Thymus (tissue), 11 donors: ENCODE measurements around the gene NLGN4Y. TPM values are rescaled to one million over a fixed set of nuclear protein-coding genes. Genes with fewer than 3 reads are reported as not detected.

Experiments
- DNase-seq, 9 donors: peaks; one replicate each; pipeline ENCODE4 v3.0.0-alpha.2; 2013; ENCODE audit warnings: low spot score in 9 of 9, low read depth in 6 of 9, missing footprints in 1 of 9
- H3K27ac ChIP-seq, 2 donors: one replicate each; pipeline ENCODE4 v1.5.1; 2013; ENCODE audit warnings: control low read depth in 1 of 2, low read depth in 1 of 2, low read length in 1 of 2, mild to moderate bottlenecking in 1 of 2, moderate library complexity in 1 of 2
- H3K27me3 ChIP-seq, 2 donors: one replicate each; pipeline ENCODE4 v1.5.1; 2013; ENCODE audit warnings: low read length in 1 of 2; ENCODE audit not compliant: control insufficient read depth in 2 of 2, insufficient read depth in 1 of 2
- H3K36me3 ChIP-seq, 2 donors: one replicate each; pipeline ENCODE4 v1.5.1; 2013; ENCODE audit warnings: low read length in 1 of 2, mild to moderate bottlenecking in 1 of 2, moderate library complexity in 1 of 2; ENCODE audit not compliant: control insufficient read depth in 2 of 2, insufficient read depth in 2 of 2
- H3K4me1 ChIP-seq, 2 donors: one replicate each; pipeline ENCODE4 v1.5.1; 2013; ENCODE audit warnings: low read length in 2 of 2; ENCODE audit not compliant: control insufficient read depth in 2 of 2, insufficient read depth in 2 of 2
- H3K4me3 ChIP-seq, 2 donors: one replicate each; pipeline ENCODE4 v1.5.1; 2013; ENCODE audit warnings: low read length in 2 of 2, control low read depth in 1 of 2, mild to moderate bottlenecking in 1 of 2
- H3K9me3 ChIP-seq, 2 donors: one replicate each; pipeline ENCODE4 v1.5.1; 2013; ENCODE audit warnings: low read length in 1 of 2, mild to moderate bottlenecking in 1 of 2; ENCODE audit not compliant: control insufficient read depth in 2 of 2, insufficient read depth in 1 of 2
- WGBS: extraction: QIAGEN DNeasy Blood & Tissue Kit; methylation state at CpG from one replicate; pipeline ENCODE4 v1.1.7; 2013; 5-methylcytosine and 5-hydroxymethylcytosine counted together
- polyA plus RNA-seq: library from polyadenylated mRNA; stranded (reverse); fragments of 200-250 nt; gene quantifications from one replicate; pipeline ENCODE4 v1.2.3, GENCODE V29; 2013
- total RNA-seq: library from RNA; stranded (reverse); fragments of 120-200 nt; gene quantifications from one replicate; pipeline ENCODE4 v1.2.4, GENCODE V29; 2013
- donor health status: healthy.

NLGN4Y gene
- total and polyA plus RNA-seq, 2 donors: 0.24 to 3.0 TPM

- no peaks in the 10 kb centered on the region for H3K4me1 ChIP-seq
- no peaks in the 10 kb centered on the region for H3K36me3 ChIP-seq
- H3K27me3 ChIP-seq: no peaks in the 10 kb centered on the region
These were observed 279.7 kb downstream of the NLGN4Y start for GRCh38 chrY:14804041-14804440.

GRCh38 chrY:14818452-14818851 lies 294.1 kb downstream of the NLGN4Y start:
- Histone ChIP-seq H3K4me1 (no peaks in the 10 kb centered on the region), H3K27me3 (no peaks in the 10 kb centered on the region), H3K9me3 (no peaks in the 10 kb centered on the region), H3K27ac (no peak overlapping the region), H3K4me3 (no peak overlapping the region), H3K36me3 (no peaks in the 10 kb centered on the region)
- no peak for DNase-seq

More at GRCh38 chrY:14804041-14804440, 279.7 kb downstream of the NLGN4Y start:
- Histone ChIP-seq H3K9me3 (no peaks in the 10 kb centered on the region), H3K27ac (no peak overlapping the region), H3K4me3 (no peak overlapping the region)
- DNase-seq: no peak

GRCh38 chrY:14822201-14822600 lies 297.9 kb downstream of the NLGN4Y start:
- Histone ChIP-seq H3K4me3 (no peak overlapping the region), H3K27ac (no peak overlapping the region), H3K9me3 (no peaks in the 10 kb centered on the region), H3K4me1 (no peaks in the 10 kb centered on the region), H3K36me3 (no peaks in the 10 kb centered on the region), H3K27me3 (no peaks in the 10 kb centered on the region)
- no peak for DNase-seq
- 86% methylated on average over 2 of the region's 2 CpGs for WGBS

GRCh38 chrY:14822906-14823305 lies 298.6 kb downstream of the NLGN4Y start:
- no peak overlapping the region for H3K27ac ChIP-seq
- no peaks in the 10 kb centered on the region for H3K9me3 ChIP-seq
- WGBS: 83% methylated on average over 1 of the region's 1 CpG
- H3K4me3 ChIP-seq: no peak overlapping the region
- DNase-seq: no peak
- no peaks in the 10 kb centered on the region for H3K27me3 ChIP-seq
- no peaks in the 10 kb centered on the region for H3K4me1 ChIP-seq
- H3K36me3 ChIP-seq: no peaks in the 10 kb centered on the region

GRCh38 chrY:14824583-14824982 lies 300.3 kb downstream of the NLGN4Y start:
- Histone ChIP-seq H3K4me3 (no peak overlapping the region), H3K27me3 (no peaks in the 10 kb centered on the region), H3K4me1 (no peaks in the 10 kb centered on the region), H3K9me3 (no peaks in the 10 kb centered on the region), H3K36me3 (no peaks in the 10 kb centered on the region), H3K27ac (no peak overlapping the region)
- no peak for DNase-seq
- 95% methylated on average over 2 of the region's 2 CpGs for WGBS

GRCh38 chrY:14825728-14826127 lies 301.4 kb downstream of the NLGN4Y start:
- Histone ChIP-seq H3K27ac (no peak overlapping the region), H3K9me3 (no peaks in the 10 kb centered on the region), H3K36me3 (no peaks in the 10 kb centered on the region), H3K27me3 (no peaks in the 10 kb centered on the region), H3K4me1 (no peaks in the 10 kb centered on the region), H3K4me3 (no peak overlapping the region)
- WGBS: 61% methylated on average over 2 of the region's 2 CpGs
- no peak for DNase-seq

- Histone ChIP-seq H3K4me3 (no peak overlapping the region), H3K9me3 (no peaks in the 10 kb centered on the region), H3K27ac (no peak overlapping the region), H3K27me3 (no peaks in the 10 kb centered on the region), H3K36me3 (no peaks in the 10 kb centered on the region), H3K4me1 (no peaks in the 10 kb centered on the region)
- 87% methylated on average over 5 of the region's 5 CpGs for WGBS
- no peak for DNase-seq
These were observed 304.2 kb downstream of the NLGN4Y start for GRCh38 chrY:14828531-14828930.

GRCh38 chrY:14829366-14829885 lies 305.1 kb downstream of the NLGN4Y start:
- no peak for DNase-seq
- no peak overlapping the region for H3K27ac ChIP-seq
- no peaks in the 10 kb centered on the region for H3K9me3 ChIP-seq
- no peaks in the 10 kb centered on the region for H3K4me1 ChIP-seq
- H3K4me3 ChIP-seq: no peak overlapping the region
- 95% methylated on average over 9 of the region's 9 CpGs for WGBS
- H3K36me3 ChIP-seq: no peaks in the 10 kb centered on the region
- no peaks in the 10 kb centered on the region for H3K27me3 ChIP-seq

GRCh38 chrY:14834103-14835060 lies 310.1 kb downstream of the NLGN4Y start:
- no peaks in the 10 kb centered on the region for H3K36me3 ChIP-seq
- WGBS: 80% methylated on average over 4 of the region's 4 CpGs
- no peak overlapping the region for H3K4me3 ChIP-seq
- H3K27me3 ChIP-seq: no peaks in the 10 kb centered on the region
- H3K27ac ChIP-seq: no peak overlapping the region
- H3K4me1 ChIP-seq: no peaks in the 10 kb centered on the region
- no peak for DNase-seq
- no peaks in the 10 kb centered on the region for H3K9me3 ChIP-seq
